ENCODE measurements around the gene HDGFL3.

Gene HDGFL3

DNA sequence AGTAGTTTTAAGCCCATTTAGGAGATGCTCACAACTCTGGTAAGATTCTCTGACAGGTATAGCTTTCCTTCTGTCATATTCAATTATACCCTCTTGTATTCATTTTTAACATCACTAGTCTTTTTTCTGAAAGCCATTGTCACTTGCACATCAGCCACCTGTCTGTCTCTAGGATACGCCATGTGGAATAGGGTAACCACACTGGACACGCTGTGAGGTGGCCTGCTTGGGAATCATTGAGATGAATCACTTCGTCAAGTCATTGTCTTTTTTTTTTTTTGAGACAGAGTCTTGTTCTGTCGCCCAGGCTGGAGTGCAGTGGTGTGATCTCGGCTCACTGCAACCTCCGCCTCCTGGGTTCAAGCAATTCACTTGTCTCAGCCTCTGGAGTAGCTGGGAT, 92.8 kb downstream of the HDGFL3 start:
- Histone ChIP-seq H3K9ac (ENCODE audit: insufficient read length, low read depth) (no peak overlapping the region), H3K36me3 (ENCODE audit: insufficient read depth, insufficient read length, low read length) (no peaks in the 10 kb centered on the region), H3K27me3 (ENCODE audit: insufficient read depth, insufficient read length) (peaks cover 9% of the 10 kb centered on the region), H3K9me3 (ENCODE audit: insufficient read depth, low read length) (peaks cover 7% of the 10 kb centered on the region; the same call in 1 of the 2 replicates), H3K4me3 (ENCODE audit: insufficient read length, low read depth) (no peak overlapping the region), H3K4me1 (ENCODE audit: insufficient read depth, insufficient read length) (no peaks in the 10 kb centered on the region)
- no peak for DNase-seq (ENCODE audit: low read depth, low spot score)
- TF ChIP-seq YY1 (IDR thresholded peaks at IDR 0.05; ENCODE audit: insufficient read depth, insufficient read length) (no peak), ZNF274 (IDR thresholded peaks at IDR 0.05; ENCODE audit: low read depth, low read length) (no peak), SUZ12 (IDR thresholded peaks at IDR 0.05; ENCODE audit: extremely low read depth, insufficient read depth, insufficient read length) (no peak)

DNA sequence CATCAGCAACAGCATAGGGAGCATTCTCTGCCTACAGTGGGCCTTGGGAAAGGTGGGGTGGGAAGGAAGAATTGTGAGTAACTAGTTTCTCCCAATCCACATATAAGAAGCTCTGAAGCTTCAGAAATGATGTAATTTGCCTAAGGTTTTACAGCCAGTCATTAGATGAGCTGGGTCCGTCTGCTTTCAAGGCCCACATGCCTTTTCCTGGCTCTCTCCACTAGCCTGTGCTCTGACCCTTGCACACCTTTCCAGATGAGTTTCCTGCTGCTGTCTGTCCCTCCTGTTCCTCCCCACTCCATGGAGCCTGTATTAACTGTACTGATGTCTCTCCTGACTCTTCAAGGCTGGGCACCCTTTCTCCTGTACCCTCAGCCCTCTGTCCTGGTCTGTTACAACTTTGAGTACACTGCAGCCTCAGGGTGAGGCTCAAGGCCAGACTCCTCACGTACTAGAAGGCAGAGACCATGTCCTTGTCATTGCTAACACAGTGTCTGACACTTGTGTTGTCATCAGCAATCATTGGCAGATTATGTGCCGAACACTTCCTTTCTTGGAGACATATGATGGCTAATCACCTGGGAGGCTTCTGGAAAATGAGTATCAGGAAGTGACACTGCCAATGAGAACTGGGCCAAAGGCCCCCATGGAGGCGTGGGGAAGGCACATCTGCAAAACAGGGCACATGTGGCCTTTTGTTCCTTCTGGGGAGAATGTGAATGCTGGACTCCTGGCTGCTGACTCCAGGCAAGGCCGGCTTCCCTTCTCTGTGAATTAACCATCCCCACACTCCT, 93.5 kb downstream of the HDGFL3 start:
- no peak overlapping the region for H3K9ac ChIP-seq (ENCODE audit: insufficient read length, low read depth)
- H3K36me3 ChIP-seq (ENCODE audit: insufficient read depth, insufficient read length, low read length) = no peaks in the 10 kb centered on the region
- no peaks in the 10 kb centered on the region for H3K4me1 ChIP-seq (ENCODE audit: insufficient read depth, insufficient read length)
- no peak overlapping the region for H3K4me3 ChIP-seq (ENCODE audit: insufficient read length, low read depth)
- peaks cover 17% of the 10 kb centered on the region for H3K27me3 ChIP-seq (ENCODE audit: insufficient read depth, insufficient read length)
- H3K9me3 ChIP-seq (ENCODE audit: insufficient read depth, low read length) = peaks cover 7% of the 10 kb centered on the region; the same call in 1 of the 2 replicates
- TF ChIP-seq ZNF274 (IDR thresholded peaks at IDR 0.05; ENCODE audit: low read depth, low read length) (no peak), YY1 (IDR thresholded peaks at IDR 0.05; ENCODE audit: insufficient read depth, insufficient read length) (no peak), SUZ12 (IDR thresholded peaks at IDR 0.05; ENCODE audit: extremely low read depth, insufficient read depth, insufficient read length) (no peak)
- DNase-seq (ENCODE audit: low read depth, low spot score) = no peak

DNA sequence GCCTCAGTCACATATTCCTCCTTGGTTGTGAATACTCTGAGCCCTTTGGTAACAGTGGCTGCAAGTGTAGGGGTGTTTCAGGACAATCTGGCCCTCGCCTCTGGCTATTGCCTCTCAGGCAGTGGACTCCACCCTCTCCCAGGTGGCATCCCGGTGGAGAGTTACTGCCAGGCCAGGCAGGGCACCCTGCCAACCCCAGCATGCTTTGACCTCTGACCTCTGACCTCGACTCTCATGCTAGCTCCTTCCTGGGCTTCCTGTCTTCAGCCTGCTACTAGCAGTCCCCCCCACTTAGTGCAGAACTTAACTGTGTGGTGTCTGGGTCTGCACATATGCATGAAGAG, 94.7 kb downstream of the HDGFL3 start:
- no peak for TF ChIP-seq SUZ12 (IDR thresholded peaks at IDR 0.05; ENCODE audit: extremely low read depth, insufficient read depth, insufficient read length)
- peaks cover 28% of the 10 kb centered on the region for H3K27me3 ChIP-seq (ENCODE audit: insufficient read depth, insufficient read length)
- peaks cover 7% of the 10 kb centered on the region; the same call in 1 of the 2 replicates for H3K9me3 ChIP-seq (ENCODE audit: insufficient read depth, low read length)
- no peaks in the 10 kb centered on the region for H3K36me3 ChIP-seq (ENCODE audit: insufficient read depth, insufficient read length, low read length)
- no peak for DNase-seq (ENCODE audit: low read depth, low spot score)
- no peak overlapping the region for H3K4me3 ChIP-seq (ENCODE audit: insufficient read length, low read depth)
- H3K9ac ChIP-seq (ENCODE audit: insufficient read length, low read depth) = no peak overlapping the region
- no peaks in the 10 kb centered on the region for H3K4me1 ChIP-seq (ENCODE audit: insufficient read depth, insufficient read length)

GRCh38 chr15:83112233-83112955, 95.2 kb downstream of the HDGFL3 start:
- H3K4me3 ChIP-seq (ENCODE audit: insufficient read length, low read depth) = no peak overlapping the region
- TF ChIP-seq SUZ12 (IDR thresholded peaks at IDR 0.05; ENCODE audit: extremely low read depth, insufficient read depth, insufficient read length) = no peak
- no peak for TF ChIP-seq YY1 (IDR thresholded peaks at IDR 0.05; ENCODE audit: insufficient read depth, insufficient read length)
- TF ChIP-seq ZNF274 (IDR thresholded peaks at IDR 0.05; ENCODE audit: low read depth, low read length) = no peak
- no peak overlapping the region for H3K9ac ChIP-seq (ENCODE audit: insufficient read length, low read depth)
- no peak for DNase-seq (ENCODE audit: low read depth, low spot score)
- no peaks in the 10 kb centered on the region for H3K4me1 ChIP-seq (ENCODE audit: insufficient read depth, insufficient read length)
- peaks cover 33% of the 10 kb centered on the region for H3K27me3 ChIP-seq (ENCODE audit: insufficient read depth, insufficient read length)
- peaks cover 7% of the 10 kb centered on the region; the same call in 1 of the 2 replicates for H3K9me3 ChIP-seq (ENCODE audit: insufficient read depth, low read length)
- H3K36me3 ChIP-seq (ENCODE audit: insufficient read depth, insufficient read length, low read length) = no peaks in the 10 kb centered on the region

GRCh38 chr15:83111149-83111548, 96.5 kb downstream of the HDGFL3 start:
- DNase-seq (ENCODE audit: low read depth, low spot score) = no peak
- no peaks in the 10 kb centered on the region for H3K36me3 ChIP-seq (ENCODE audit: insufficient read depth, insufficient read length, low read length)
- peaks cover 44% of the 10 kb centered on the region for H3K27me3 ChIP-seq (ENCODE audit: insufficient read depth, insufficient read length)
- TF ChIP-seq YY1 (IDR thresholded peaks at IDR 0.05; ENCODE audit: insufficient read depth, insufficient read length) = no peak
- no peak for TF ChIP-seq SUZ12 (IDR thresholded peaks at IDR 0.05; ENCODE audit: extremely low read depth, insufficient read depth, insufficient read length)
- no peak for TF ChIP-seq ZNF274 (IDR thresholded peaks at IDR 0.05; ENCODE audit: low read depth, low read length)
- no peak overlapping the region for H3K4me3 ChIP-seq (ENCODE audit: insufficient read length, low read depth)
- H3K4me1 ChIP-seq (ENCODE audit: insufficient read depth, insufficient read length) = no peaks in the 10 kb centered on the region
- peaks cover 7% of the 10 kb centered on the region; the same call in 1 of the 2 replicates for H3K9me3 ChIP-seq (ENCODE audit: insufficient read depth, low read length)
- no peak overlapping the region for H3K9ac ChIP-seq (ENCODE audit: insufficient read length, low read depth)

GRCh38 chr15:83110381-83110780, 97.2 kb downstream of the HDGFL3 start:
- H3K4me1 ChIP-seq (ENCODE audit: insufficient read depth, insufficient read length) = no peaks in the 10 kb centered on the region
- H3K9ac ChIP-seq (ENCODE audit: insufficient read length, low read depth) = no peak overlapping the region
- H3K27me3 ChIP-seq (ENCODE audit: insufficient read depth, insufficient read length) = peaks cover 51% of the 10 kb centered on the region

GRCh38 chr15:83109532-83109931, 98.1 kb downstream of the HDGFL3 start:
- Histone ChIP-seq H3K4me3 (ENCODE audit: insufficient read length, low read depth) (no peak overlapping the region), H3K4me1 (ENCODE audit: insufficient read depth, insufficient read length) (no peaks in the 10 kb centered on the region), H3K36me3 (ENCODE audit: insufficient read depth, insufficient read length, low read length) (no peaks in the 10 kb centered on the region), H3K27me3 (ENCODE audit: insufficient read depth, insufficient read length) (peaks cover 52% of the 10 kb centered on the region), H3K9ac (ENCODE audit: insufficient read length, low read depth) (no peak overlapping the region), H3K9me3 (ENCODE audit: insufficient read depth, low read length) (peaks cover 7% of the 10 kb centered on the region; the same call in 1 of the 2 replicates)
- DNase-seq (ENCODE audit: low read depth, low spot score) = no peak
- TF ChIP-seq ZNF274 (IDR thresholded peaks at IDR 0.05; ENCODE audit: low read depth, low read length) = no peak
- no peak for TF ChIP-seq YY1 (IDR thresholded peaks at IDR 0.05; ENCODE audit: insufficient read depth, insufficient read length)
- TF ChIP-seq SUZ12 (IDR thresholded peaks at IDR 0.05; ENCODE audit: extremely low read depth, insufficient read depth, insufficient read length) = no peak

More at GRCh38 chr15:83110381-83110780, 97.2 kb downstream of the HDGFL3 start:
- peaks cover 7% of the 10 kb centered on the region; the same call in 1 of the 2 replicates for H3K9me3 ChIP-seq (ENCODE audit: insufficient read depth, low read length)
- no peak for DNase-seq (ENCODE audit: low read depth, low spot score)
- H3K4me3 ChIP-seq (ENCODE audit: insufficient read length, low read depth) = no peak overlapping the region
- TF ChIP-seq YY1 (IDR thresholded peaks at IDR 0.05; ENCODE audit: insufficient read depth, insufficient read length) (no peak), SUZ12 (IDR thresholded peaks at IDR 0.05; ENCODE audit: extremely low read depth, insufficient read depth, insufficient read length) (no peak), ZNF274 (IDR thresholded peaks at IDR 0.05; ENCODE audit: low read depth, low read length) (no peak)
- H3K36me3 ChIP-seq (ENCODE audit: insufficient read depth, insufficient read length, low read length) = no peaks in the 10 kb centered on the region
